GM18873 (cell line): ENCODE results near the gene TLR5.

Experiments
- ATAC-seq: cut with Tn5 transposase; IDR thresholded peaks from one replicate; pipeline ENCODE4 v1.9.1; 2021; ENCODE audit warnings: mild to moderate bottlenecking, moderate library complexity, moderate number of reproducible peaks; ENCODE audit not compliant: unreplicated experiment, low FRiP score

TLR5 gene

DNA sequence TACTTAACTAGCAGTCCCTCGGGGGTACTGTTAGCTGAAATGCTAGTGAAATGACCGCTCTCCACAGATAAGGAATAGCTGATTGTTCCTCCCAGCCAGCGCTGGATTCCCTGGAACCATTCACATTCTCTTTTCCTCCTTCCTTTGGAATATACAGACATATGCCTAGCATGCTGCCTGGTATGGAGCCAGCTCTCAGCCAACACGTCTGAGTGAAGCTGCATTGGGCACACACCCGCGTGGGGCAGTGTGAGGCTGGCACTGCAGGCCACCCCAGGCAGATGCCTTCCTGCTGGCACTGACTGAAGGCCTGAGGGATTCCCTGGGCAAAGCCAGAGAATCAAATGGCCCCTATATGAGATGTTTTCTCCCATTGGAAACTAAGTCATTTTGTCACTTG is 66.7 kb downstream of the TLR5 start:
- no peak for ATAC-seq

DNA sequence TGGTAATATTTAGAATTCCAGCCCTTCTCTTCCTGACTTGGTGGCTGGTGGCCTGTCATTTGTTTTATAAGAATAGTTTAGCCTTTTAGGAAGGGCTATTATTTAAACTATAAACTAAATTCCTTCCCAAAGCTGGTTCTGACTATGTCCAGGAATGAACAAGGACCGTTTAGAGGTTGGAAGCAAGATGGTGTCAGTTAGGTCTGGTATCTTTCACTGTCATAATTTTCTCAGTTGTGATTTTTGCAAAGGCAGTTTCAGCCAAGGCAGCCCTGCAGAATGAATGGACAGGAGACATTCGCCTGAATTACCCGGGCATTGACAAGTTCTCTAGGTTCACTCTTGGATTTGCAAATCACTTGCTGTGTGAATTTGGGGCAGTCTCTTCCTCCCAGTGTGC is 67.2 kb downstream of the TLR5 start:
- no peak for ATAC-seq

DNA sequence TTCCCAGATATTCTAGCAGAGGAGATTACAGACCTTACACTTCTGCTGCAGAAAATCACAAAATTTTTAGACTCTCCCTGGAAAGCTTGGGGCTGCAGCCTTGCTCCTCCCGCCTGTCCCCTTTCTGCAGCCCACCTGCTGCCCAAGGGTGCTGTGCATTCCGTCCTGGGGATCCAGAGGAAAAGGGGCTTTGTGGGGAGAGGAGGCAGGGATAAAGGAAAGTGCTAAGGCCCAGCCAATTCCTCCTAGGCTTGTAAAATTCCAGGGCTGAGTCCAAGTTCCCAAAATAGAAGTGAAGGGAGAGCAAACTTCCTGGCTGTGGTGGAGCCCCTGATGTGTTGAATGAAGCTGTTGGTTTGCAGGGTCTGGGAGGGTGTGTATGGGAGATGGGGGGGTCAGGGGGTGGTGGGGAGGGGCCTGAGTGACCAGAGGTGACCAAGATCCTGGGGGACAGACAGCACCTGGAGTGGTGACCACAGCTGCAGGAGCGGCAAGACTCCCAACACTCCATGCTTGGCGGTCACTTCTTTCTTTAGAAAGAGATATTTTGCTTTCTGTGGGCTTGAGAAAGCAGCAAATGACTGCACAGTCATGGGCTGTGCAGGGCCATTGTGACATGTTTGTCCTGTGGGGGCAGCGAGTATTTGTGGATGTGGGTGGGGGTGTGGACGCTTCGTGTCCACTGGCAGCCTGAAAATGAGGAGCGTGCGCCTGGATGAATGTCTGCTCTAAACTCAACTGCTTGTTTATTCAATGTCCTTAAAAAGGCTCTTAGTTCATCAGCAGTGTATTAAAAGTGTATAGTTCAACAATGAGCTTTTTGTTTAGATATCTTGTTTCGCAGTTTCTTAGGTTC is 68.4 kb downstream of the TLR5 start:
- no peak for ATAC-seq

- ATAC-seq = no peak
These were observed 74.0 kb downstream of the TLR5 start for GRCh38 chr1:223068900-223069665.

DNA sequence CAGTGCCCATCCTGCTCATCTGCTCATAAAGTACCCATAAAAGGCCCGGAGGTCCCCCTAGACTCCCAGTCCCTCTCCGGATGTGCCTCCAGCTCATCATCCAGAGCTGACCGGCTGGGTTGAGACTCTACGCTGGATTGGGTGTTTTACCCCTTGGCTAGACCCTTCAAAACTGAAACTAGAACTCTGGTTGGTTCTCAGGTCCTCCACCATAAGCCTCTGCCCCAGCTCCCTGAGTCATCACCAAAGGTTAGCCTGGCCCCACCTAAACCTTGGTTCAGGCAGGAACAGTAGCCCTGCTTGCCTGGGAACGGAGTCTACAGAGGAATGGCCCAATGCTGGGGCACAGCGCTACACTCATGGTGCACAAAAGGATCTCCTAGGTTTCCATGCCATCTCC is 75.1 kb downstream of the TLR5 start:
- ATAC-seq = no peak

DNA sequence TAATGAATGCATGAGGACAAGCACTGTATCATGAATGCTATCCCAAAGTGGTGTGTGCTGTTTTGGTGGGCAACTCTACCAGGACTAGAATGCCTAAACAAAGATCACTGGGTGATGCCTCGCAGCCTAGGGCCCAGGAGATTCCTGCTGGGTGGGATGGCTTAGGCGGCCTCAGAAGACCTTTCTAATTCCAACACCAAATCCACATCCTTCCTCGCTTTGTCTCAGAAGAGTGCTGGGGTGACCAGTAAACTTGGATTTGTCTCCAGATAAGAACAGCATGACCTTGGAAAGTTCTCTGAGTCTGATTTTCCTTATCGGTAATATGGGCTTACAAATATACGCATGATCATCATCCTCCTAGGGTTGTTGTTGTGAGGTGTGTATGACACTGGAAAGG is 76.6 kb downstream of the TLR5 start:
- ATAC-seq = no peak

DNA sequence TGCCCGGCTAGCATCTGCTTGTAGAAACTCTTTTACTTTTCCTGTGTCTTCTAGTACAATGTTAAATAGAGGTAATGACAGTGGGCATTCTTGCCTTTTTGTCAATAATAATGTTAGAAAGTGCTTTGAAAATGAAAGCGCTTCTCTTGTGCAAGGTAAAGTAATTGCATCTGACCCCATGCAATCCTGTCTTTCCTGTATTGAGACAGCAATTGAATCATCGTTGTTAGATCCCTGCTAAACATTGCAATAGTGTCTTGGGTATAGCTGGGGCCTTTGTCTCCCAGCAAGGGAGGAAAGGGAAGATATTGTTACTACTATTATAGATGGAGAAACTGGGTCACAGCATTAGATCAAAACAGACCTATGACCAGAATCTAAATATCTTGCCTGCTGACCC is 80.9 kb downstream of the TLR5 start:
- no peak for ATAC-seq

GRCh38 chr1:223059526-223059925 is 83.5 kb downstream of the TLR5 start:
- ATAC-seq = no peak
